K562 (cell line): ENCODE results near the gene BIN1. TPM values are rescaled to one million over a fixed set of nuclear protein-coding genes. Genes with fewer than 3 reads are reported as not detected.

Source experiments
- CCAR2 ChIP-seq: fragments of 200-400 bp; formaldehyde crosslinking; IDR thresholded peaks from 2 replicates; pipeline ENCODE4 v1.6.1; 2017; ENCODE audit warnings: mild to moderate bottlenecking, low read depth, low read length
- DMBX1 ChIP-seq: fragments of 250-450 bp; sonication (Bioruptor Pico); IDR thresholded peaks from 2 replicates; pipeline ENCODE4 v1.8.0; 2022; ENCODE audit warnings: inconsistent platforms, mild to moderate bottlenecking, moderate library complexity, borderline replicate concordance
- FOXJ3 ChIP-seq: sonication (generic); formaldehyde crosslinking; IDR thresholded peaks from 2 replicates; pipeline ENCODE4 v1.4.0; 2020; ENCODE audit warnings: mild to moderate bottlenecking, missing genetic modification reagents
- HDGF ChIP-seq: fragments of 450-650 bp; IDR thresholded peaks from 2 replicates; pipeline ENCODE4 v1.6.1; 2016
- HMGN3 ChIP-seq: IDR thresholded peaks from 2 replicates; pipeline ENCODE4 v1.6.1; 2011; ENCODE audit warnings: borderline replicate concordance, low read depth, mild to moderate bottlenecking, mixed read lengths, low read length; ENCODE audit not compliant: insufficient read length; ENCODE audit errors: extremely low read depth
- HOXB6 ChIP-seq: fragments of 250-450 bp; sonication (Bioruptor Pico); IDR thresholded peaks from 2 replicates; pipeline ENCODE4 v1.5.1; 2022; ENCODE audit warnings: mild to moderate bottlenecking, borderline replicate concordance
- HSF4 ChIP-seq: fragments of 250-450 bp; sonication (Bioruptor Pico); IDR thresholded peaks from 2 replicates; pipeline ENCODE4 v2.1.2; 2022; ENCODE audit warnings: mild to moderate bottlenecking, moderate library complexity, borderline replicate concordance
- NFRKB ChIP-seq: fragments of 450-650 bp; IDR thresholded peaks from 2 replicates; pipeline ENCODE4 v1.6.1; 2016; ENCODE audit warnings: low read depth
- PHF21A ChIP-seq: fragments of 450-650 bp; IDR thresholded peaks from 2 replicates; pipeline ENCODE4 v1.6.1; 2017; ENCODE audit warnings: low read depth, borderline replicate concordance
- SMAD2 ChIP-seq: fragments of 150-350 bp; IDR thresholded peaks from 2 replicates; pipeline ENCODE4 v1.6.1; 2014; ENCODE audit warnings: low read depth, mild to moderate bottlenecking, low read length
- TAF9B ChIP-seq: fragments of 450-650 bp; IDR thresholded peaks from 2 replicates; pipeline ENCODE4 v1.6.1; 2018; ENCODE audit warnings: mild to moderate bottlenecking; ENCODE audit not compliant: partially characterized antibody
- ZBED1 ChIP-seq: IDR thresholded peaks from 2 replicates; pipeline ENCODE4 v1.6.1; 2014
- ZNF121 ChIP-seq: sonication (generic); formaldehyde crosslinking; conservative IDR thresholded peaks from 2 replicates; pipeline ENCODE4 v1.8.0; 2022; ENCODE audit warnings: missing genetic modification reagents
- ZNF146 ChIP-seq: IDR thresholded peaks from one replicate; pipeline ENCODE4 v1.6.1; 2018; ENCODE audit warnings: missing compliant biosample characterization; ENCODE audit not compliant: unreplicated experiment
- ZNF253 ChIP-seq: fragments of 250-450 bp; sonication (Bioruptor Pico); conservative IDR thresholded peaks from 2 replicates; pipeline ENCODE4 v1.6.1; 2021; ENCODE audit warnings: mild to moderate bottlenecking
- ZNF3 ChIP-seq: fragments of 250-450 bp; sonication (Bioruptor Pico); IDR thresholded peaks from 2 replicates; pipeline ENCODE4 v1.5.0; 2021; ENCODE audit warnings: mild to moderate bottlenecking, moderate library complexity
- ZNF444 ChIP-seq: fragments of 250-450 bp; sonication (Bioruptor Pico); IDR thresholded peaks from 2 replicates; pipeline ENCODE4 v1.4.0; 2020; ENCODE audit warnings: mild to moderate bottlenecking, moderate library complexity
- ZNF717 ChIP-seq: fragments of 250-450 bp; sonication (Bioruptor Pico); IDR thresholded peaks from 2 replicates; pipeline ENCODE4 v1.5.0; 2021
- polyA plus RNA-seq, 8 experiments: library from polyadenylated mRNA; depleted of rRNA in 4 of 8; stranded (reverse) in 5 of 8; unstranded in 3 of 8; fragments of >200 nt; fragmentation: Nextera tagmentation in 2 of 8; fragmentation: Illumina TruSeq in 1 of 8; extraction: Ambion mirVana in 2 of 8; extraction: Trizol in 1 of 8; gene quantifications; 2 replicates each; pipeline versions ENCODE4 v1.2.1 to v1.2.3, GENCODE V29; 2011 to 2014; ENCODE audit warnings: inconsistent platforms in 1 of 8, missing spikeins in 1 of 8
- total RNA-seq, 7 experiments: library from RNA; depleted of rRNA in 6 of 7; stranded (reverse); fragments of >200 nt in 6 of 7; fragmentation: Illumina TruSeq in 2 of 7; extraction: Trizol in 2 of 7; gene quantifications; 2 replicates each; pipeline versions ENCODE4 v1.2.1 to v1.2.3, GENCODE V29; 2011 to 2021; ENCODE audit warnings: low replicate concordance in 1 of 7
- TF ChIP-seq, protein P1 (sequence below): fragments of 450-650 bp; formaldehyde crosslinking; IDR thresholded peaks from 2 replicates; pipeline ENCODE4 v1.4.0; 2022; ENCODE audit warnings: missing genetic modification characterization
- TF ChIP-seq, protein P2 (sequence below): fragments of 250-450 bp; sonication (Bioruptor Pico); IDR thresholded peaks from 2 replicates; pipeline ENCODE4 v1.8.0; 2022; ENCODE audit warnings: inconsistent platforms
- TF ChIP-seq, protein P3 (sequence below): sonication (generic); formaldehyde crosslinking; IDR thresholded peaks from 2 replicates; pipeline ENCODE4 v1.8.0; 2022; ENCODE audit warnings: mild to moderate bottlenecking, low read depth, missing genetic modification reagents
- TF ChIP-seq, protein P4 (sequence below): fragments of 250-450 bp; sonication (Bioruptor Pico); IDR thresholded peaks from 2 replicates; pipeline ENCODE4 v1.5.0; 2021; ENCODE audit warnings: mild to moderate bottlenecking, borderline replicate concordance
- TF ChIP-seq, protein P5 (sequence below): fragments of 450-650 bp; formaldehyde crosslinking; IDR thresholded peaks from 2 replicates; pipeline ENCODE4 v1.4.0; 2022; ENCODE audit warnings: mild to moderate bottlenecking, moderate library complexity

Gene BIN1
- total and polyA plus RNA-seq, 9 of the 15 experiments (the other 6 are each of a cell fraction or from before 2014, with no cell fraction given): 0.04 to 2.8 (median 0.79) TPM; not detected in 1

DNA sequence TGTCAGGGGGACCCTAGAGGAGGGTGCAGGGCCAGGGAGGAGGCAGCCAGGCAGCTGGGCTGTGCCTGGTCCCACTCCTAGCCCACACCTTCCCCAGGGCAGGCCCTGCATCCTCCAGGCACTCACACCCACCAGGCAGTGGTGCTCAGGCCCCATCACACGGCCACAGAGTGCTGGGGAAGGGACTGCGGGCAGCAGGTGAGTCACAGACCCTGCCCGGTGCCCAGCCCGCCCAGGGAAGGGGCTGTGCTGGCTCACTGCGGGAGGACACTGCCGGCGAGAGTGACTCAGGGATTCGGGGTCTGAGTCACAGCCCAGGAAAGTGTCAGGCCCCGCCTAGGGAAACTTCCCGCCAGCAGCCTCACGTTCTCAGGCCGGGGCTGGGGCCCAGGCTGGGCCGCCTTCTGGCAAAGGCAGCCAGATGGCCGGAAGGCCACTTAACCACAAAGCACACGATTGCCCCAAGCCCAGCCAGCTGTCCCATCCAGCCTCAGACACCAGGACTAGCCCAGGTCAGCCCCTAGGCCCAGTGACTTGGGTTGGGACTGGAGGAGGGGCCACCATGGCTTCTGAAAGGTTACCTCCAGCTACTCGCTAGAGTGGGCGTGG, 42.2 kb downstream of the BIN1 start (continued):
- TF ChIP-seq HDGF: peak; percentile 81; the same call in 1 of the 2 replicates
- peak; percentile 76; the same call in 1 of the 2 replicates for TF ChIP-seq PHF21A
- TF ChIP-seq, protein P1, sequence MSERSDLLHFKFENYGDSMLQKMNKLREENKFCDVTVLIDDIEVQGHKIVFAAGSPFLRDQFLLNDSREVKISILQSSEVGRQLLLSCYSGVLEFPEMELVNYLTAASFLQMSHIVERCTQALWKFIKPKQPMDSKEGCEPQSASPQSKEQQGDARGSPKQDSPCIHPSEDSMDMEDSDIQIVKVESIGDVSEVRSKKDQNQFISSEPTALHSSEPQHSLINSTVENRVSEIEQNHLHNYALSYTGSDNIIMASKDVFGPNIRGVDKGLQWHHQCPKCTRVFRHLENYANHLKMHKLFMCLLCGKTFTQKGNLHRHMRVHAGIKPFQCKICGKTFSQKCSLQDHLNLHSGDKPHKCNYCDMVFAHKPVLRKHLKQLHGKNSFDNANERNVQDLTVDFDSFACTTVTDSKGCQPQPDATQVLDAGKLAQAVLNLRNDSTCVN: no peak
- TF ChIP-seq HSF4 (CRISPR knock-in tag): no peak
- no peak for TF ChIP-seq HOXB6 (CRISPR knock-in tag)
- TF ChIP-seq SMAD2: no peak
- no peak for TF ChIP-seq ZNF717 (CRISPR knock-in tag)
- TF ChIP-seq, protein P2, sequence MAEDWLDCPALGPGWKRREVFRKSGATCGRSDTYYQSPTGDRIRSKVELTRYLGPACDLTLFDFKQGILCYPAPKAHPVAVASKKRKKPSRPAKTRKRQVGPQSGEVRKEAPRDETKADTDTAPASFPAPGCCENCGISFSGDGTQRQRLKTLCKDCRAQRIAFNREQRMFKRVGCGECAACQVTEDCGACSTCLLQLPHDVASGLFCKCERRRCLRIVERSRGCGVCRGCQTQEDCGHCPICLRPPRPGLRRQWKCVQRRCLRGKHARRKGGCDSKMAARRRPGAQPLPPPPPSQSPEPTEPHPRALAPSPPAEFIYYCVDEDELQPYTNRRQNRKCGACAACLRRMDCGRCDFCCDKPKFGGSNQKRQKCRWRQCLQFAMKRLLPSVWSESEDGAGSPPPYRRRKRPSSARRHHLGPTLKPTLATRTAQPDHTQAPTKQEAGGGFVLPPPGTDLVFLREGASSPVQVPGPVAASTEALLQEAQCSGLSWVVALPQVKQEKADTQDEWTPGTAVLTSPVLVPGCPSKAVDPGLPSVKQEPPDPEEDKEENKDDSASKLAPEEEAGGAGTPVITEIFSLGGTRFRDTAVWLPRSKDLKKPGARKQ (CRISPR knock-in tag): no peak
- peak; percentile 33; the same call in 1 of the 2 replicates for TF ChIP-seq ZNF444 (CRISPR knock-in tag)
- TF ChIP-seq ZNF253 (CRISPR knock-in tag): no peak
- TF ChIP-seq CCAR2: no peak
- TF ChIP-seq HMGN3: peak; percentile 99
- no peak for TF ChIP-seq ZNF3 (CRISPR knock-in tag)
- TF ChIP-seq, protein P3, sequence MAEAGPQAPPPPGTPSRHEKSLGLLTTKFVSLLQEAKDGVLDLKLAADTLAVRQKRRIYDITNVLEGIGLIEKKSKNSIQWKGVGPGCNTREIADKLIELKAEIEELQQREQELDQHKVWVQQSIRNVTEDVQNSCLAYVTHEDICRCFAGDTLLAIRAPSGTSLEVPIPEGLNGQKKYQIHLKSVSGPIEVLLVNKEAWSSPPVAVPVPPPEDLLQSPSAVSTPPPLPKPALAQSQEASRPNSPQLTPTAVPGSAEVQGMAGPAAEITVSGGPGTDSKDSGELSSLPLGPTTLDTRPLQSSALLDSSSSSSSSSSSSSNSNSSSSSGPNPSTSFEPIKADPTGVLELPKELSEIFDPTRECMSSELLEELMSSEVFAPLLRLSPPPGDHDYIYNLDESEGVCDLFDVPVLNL: peak; percentile 84
- no peak for TF ChIP-seq FOXJ3 (CRISPR knock-in tag)
- no peak for TF ChIP-seq ZNF121 (CRISPR knock-in tag)
- peak; percentile 51; the same call in 1 of the 2 replicates for TF ChIP-seq ZBED1
- peak; percentile 47 for TF ChIP-seq NFRKB
- TF ChIP-seq, protein P4, sequence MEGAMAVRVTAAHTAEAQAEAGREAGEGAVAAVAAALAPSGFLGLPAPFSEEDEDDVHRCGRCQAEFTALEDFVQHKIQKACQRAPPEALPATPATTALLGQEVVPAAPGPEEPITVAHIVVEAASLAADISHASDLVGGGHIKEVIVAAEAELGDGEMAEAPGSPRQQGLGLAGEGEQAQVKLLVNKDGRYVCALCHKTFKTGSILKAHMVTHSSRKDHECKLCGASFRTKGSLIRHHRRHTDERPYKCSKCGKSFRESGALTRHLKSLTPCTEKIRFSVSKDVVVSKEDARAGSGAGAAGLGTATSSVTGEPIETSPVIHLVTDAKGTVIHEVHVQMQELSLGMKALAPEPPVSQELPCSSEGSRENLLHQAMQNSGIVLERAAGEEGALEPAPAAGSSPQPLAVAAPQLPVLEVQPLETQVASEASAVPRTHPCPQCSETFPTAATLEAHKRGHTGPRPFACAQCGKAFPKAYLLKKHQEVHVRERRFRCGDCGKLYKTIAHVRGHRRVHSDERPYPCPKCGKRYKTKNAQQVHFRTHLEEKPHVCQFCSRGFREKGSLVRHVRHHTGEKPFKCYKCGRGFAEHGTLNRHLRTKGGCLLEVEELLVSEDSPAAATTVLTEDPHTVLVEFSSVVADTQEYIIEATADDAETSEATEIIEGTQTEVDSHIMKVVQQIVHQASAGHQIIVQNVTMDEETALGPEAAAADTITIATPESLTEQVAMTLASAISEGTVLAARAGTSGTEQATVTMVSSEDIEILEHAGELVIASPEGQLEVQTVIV: no peak
- TF ChIP-seq, protein P5, sequence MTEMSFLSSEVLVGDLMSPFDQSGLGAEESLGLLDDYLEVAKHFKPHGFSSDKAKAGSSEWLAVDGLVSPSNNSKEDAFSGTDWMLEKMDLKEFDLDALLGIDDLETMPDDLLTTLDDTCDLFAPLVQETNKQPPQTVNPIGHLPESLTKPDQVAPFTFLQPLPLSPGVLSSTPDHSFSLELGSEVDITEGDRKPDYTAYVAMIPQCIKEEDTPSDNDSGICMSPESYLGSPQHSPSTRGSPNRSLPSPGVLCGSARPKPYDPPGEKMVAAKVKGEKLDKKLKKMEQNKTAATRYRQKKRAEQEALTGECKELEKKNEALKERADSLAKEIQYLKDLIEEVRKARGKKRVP (CRISPR knock-in tag): no peak
- peak; percentile 87; the same call in 1 of the 2 replicates for TF ChIP-seq DMBX1
- peak; percentile 96 for TF ChIP-seq TAF9B
- TF ChIP-seq ZNF146 (CRISPR knock-in tag): no peak
